GM21825 (cell line): ENCODE data around the gene PLCB1.

Experiments used
- ATAC-seq: cut with Tn5 transposase; IDR thresholded peaks from one replicate; pipeline ENCODE4 v1.9.1; 2021; ENCODE audit warnings: mild to moderate bottlenecking, moderate library complexity; ENCODE audit not compliant: unreplicated experiment

Gene PLCB1

DNA sequence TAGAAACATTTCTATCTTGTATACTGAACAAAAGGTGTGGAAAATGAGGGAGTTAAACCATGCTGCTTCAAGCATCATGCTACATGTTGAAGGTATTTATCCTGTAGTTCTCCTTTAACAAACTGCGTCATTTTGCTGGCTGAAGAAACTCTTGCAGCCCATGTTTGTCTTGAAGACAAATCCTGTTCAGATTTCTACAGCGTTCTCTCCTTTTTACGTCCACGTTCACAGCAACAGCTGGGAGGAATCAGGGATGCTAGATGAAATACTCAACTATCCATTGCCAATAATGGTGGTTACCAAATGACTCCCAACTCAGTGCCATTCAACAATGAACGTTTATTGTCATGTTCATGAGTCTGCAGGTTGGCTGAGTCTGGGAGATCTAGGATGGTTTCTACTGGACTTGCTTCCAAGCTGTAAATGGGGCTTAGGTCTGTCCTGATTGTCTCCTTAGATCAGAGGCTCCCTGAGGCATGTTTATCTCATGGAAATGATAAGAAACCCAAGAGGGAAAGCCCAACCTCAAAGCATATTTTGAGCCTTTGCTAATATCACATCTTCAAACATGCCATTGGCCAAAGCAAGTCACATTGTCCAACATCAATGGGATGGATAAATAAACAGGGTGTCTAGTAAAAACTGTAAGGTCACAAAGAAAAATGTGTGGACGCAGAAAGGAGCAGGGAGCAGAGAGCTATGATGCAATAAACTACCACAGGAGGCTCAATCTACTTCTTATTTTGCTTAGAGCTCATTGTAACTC is 2.7 kb upstream of the PLCB1 start:
- no peak for ATAC-seq

GRCh38 chr20:8130840-8131526 is 1.1 kb upstream of the PLCB1 start:
- ATAC-seq = no peak

- ATAC-seq = no peak
Measured at GRCh38 chr20:8132484-8133309, 631 bp downstream of the PLCB1 start.

DNA sequence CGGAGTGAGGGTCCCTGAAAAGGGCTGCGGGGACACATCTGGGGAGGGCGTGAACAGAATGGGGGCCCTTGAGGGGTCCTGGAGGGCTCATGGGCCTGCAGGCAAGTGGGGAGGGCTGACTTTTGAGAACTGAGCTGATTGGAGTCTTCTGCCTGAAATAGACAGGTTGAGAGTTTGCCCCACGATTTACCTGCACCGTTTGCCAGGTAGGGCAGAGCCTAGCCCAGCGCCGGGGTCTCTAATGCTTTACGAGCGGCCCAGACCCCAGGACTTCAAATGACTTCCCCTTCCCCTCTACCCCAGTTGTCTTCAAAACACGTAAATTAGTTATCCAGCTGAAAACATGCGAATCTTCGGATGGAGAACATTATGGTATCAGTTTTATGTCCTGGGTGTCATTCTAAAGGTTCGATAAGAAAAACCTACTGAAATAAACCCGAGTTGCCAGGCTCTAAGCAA is 1.3 kb downstream of the PLCB1 start:
- ATAC-seq = no peak

GRCh38 chr20:8133851-8134451 is 1.9 kb downstream of the PLCB1 start:
- ATAC-seq = no peak

- no peak for ATAC-seq
Measured at GRCh38 chr20:8139899-8140298, 7.8 kb downstream of the PLCB1 start.

DNA sequence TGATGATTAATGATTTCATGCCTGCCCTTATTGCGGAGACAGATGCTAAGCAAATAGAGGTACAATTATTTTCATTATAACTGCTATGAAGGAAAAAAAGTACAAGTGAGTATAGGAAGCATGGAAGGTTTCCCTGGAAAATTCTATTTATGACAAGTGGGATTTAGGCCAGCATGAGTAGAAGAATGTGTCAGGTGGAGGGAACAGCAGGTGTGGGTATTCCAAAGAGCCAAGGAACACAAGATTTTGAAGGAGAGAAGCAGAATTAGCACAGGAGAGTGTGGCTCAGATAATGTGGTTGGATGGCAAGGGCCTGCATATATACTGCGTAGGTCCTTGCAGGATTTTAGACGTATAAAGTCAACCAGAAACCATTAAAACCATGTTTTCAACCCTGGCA is 11.4 kb downstream of the PLCB1 start:
- ATAC-seq = no peak

GRCh38 chr20:8144282-8145245 is 12.5 kb downstream of the PLCB1 start:
- ATAC-seq = no peak

DNA sequence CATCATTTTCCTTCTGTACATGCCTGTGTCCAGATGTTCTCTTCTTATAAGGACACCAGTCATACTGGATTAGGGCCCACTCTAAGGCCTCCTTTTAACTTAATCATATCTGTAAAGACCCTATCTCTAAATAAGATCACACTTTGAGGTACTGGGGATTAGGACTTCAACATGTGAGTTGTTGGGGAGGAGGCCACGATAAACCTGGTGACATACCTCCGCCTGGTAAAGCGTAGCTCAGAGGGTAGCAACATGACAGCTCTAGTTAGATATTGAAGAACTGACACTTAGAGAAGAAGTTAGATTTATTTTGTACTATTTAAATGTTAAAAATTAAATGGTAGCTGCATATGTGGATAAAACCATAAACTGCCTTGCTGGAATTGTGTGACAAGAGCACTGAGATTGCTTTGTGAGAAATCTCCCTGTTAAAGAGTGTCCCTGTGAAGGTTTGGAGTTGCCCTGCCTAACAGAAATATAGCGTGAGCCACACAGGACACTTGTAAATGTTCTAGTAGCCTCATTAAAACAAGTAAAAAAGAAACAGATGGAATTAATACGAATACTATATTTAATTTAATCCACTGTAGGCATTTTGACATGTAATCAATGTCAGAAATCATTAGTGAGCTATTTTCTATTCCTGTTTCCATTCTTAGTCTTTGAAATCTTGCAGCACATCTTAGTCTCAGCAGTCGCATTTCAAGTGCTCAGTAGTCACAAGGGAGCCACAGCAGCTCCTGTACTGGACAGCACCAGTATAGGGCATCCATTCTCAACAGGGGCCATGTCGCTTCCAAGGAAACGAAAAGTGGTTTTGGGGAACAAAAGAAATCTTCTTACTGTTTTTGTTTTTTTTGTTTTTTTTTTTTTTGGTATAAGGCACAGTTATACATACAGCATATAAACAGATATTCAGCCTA is 13.4 kb downstream of the PLCB1 start:
- no peak for ATAC-seq

- no peak for ATAC-seq
Measured at GRCh38 chr20:8147476-8147875, 15.4 kb downstream of the PLCB1 start.

DNA sequence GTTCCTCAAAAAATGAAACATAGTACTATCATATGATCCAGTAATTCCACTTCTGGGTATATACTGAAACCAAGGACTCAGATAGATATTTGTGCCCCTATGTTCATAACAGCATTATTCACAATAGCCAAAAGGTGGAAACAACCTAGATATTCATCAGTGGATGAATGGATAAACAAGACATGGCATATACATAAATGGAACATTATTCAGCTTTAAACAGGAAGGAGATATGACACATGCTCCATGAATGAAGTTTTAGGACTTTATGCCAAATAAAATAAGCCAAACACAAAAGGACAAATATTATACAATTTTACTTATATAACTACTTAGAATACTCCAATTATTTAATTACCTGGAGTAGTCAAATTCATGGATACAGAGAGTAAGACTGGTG is 16.4 kb downstream of the PLCB1 start:
- no peak for ATAC-seq

- ATAC-seq = no peak
Measured at GRCh38 chr20:8150591-8150990, 18.5 kb downstream of the PLCB1 start.

GRCh38 chr20:8151372-8151771 is 19.3 kb downstream of the PLCB1 start:
- ATAC-seq = no peak

GRCh38 chr20:8152183-8152582 is 20.1 kb downstream of the PLCB1 start:
- ATAC-seq = no peak

DNA sequence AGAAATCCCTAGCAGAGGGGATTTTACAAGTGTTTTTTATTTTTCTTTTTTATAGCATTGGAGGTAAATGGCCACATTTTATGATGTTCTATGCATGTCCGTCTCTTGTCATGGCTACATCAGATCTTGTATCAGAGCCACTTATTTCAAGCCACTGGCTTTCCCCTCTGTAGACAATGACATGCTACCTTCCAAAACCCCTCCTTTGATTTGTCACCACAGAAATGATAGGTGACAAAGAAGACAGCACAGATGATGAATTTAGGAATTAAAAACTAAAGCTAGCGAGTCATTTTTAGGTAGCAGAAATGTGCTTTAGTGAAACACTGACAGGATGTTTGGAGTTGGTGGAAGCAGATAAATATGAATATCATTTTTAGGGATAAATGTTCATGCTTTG is 20.8 kb downstream of the PLCB1 start:
- no peak for ATAC-seq

GRCh38 chr20:8153281-8153908 is 21.3 kb downstream of the PLCB1 start:
- ATAC-seq = no peak

DNA sequence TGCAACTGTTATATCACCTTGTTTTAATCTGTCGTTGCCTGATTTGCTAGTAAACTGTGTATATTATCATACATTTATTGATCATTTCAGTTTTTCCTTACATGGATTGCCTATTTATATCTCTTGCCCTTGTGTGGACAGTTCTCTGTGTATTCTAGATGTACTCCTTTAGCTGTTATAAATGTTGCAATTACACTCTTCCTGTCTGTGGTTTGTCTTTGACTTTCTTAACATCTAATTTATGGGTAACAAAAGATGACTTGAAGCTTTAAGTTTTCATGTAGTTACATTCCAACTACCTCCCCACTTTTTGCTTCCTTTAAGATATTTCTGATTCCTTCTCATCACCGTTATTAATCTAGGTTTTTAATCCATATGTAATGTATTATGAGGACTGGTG is 22.6 kb downstream of the PLCB1 start:
- ATAC-seq = no peak

- no peak for ATAC-seq
Measured at GRCh38 chr20:8155229-8155628, 23.2 kb downstream of the PLCB1 start.

DNA sequence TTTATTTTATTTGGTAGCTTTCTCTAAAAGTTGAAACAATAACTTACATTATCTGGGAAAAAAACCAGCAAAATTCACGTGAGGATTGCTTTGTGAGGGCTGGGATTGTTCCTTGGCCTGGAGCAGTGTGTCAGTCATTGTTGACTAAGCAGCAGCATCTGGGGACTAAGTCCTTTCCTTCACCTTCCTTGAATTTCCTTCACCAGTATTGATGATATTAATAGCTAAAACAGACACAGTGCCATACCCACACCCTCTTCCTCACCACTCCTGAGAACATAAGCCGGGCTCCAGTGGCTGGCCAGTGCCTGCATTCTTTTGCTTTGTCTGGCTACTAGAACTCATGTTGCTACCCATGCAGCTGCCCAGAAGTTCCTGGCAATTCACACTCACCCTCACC is 23.7 kb downstream of the PLCB1 start:
- ATAC-seq = no peak
